ENCODE measurements around the gene ADAMTS9.

Gene ADAMTS9

GRCh38 chr3:64621726-64622395, 65.9 kb downstream of the ADAMTS9 start:
- TF ChIP-seq CTCF (IDR thresholded peaks at IDR 0.05; ENCODE audit: low read depth, low read length): no peak
- H3K27ac ChIP-seq: no peak overlapping the region
- H3K9me3 ChIP-seq (ENCODE audit: severe bottlenecking): no peaks in the 10 kb centered on the region
- DNase-seq: no peak
- H3K36me3 ChIP-seq: no peaks in the 10 kb centered on the region
- H3K27me3 ChIP-seq (ENCODE audit: insufficient read depth, low read depth, severe bottlenecking): no peaks in the 10 kb centered on the region
- no peak overlapping the region for H3K4me3 ChIP-seq (ENCODE audit: low read depth, low read length)

GRCh38 chr3:64621275-64621674, 66.5 kb downstream of the ADAMTS9 start:
- H3K36me3 ChIP-seq: no peaks in the 10 kb centered on the region
- TF ChIP-seq CTCF (IDR thresholded peaks at IDR 0.05; ENCODE audit: low read depth, low read length): no peak
- DNase-seq: no peak
- no peaks in the 10 kb centered on the region for H3K9me3 ChIP-seq (ENCODE audit: severe bottlenecking)
- H3K27ac ChIP-seq: no peak overlapping the region
- no peak overlapping the region for H3K4me3 ChIP-seq (ENCODE audit: low read depth, low read length)
- no peaks in the 10 kb centered on the region for H3K27me3 ChIP-seq (ENCODE audit: insufficient read depth, low read depth, severe bottlenecking)

GRCh38 chr3:64620020-64620419, 67.8 kb downstream of the ADAMTS9 start:
- DNase-seq: no peak
- no peak for TF ChIP-seq CTCF (IDR thresholded peaks at IDR 0.05; ENCODE audit: low read depth, low read length)
- H3K27ac ChIP-seq: no peak overlapping the region
- no peaks in the 10 kb centered on the region for H3K9me3 ChIP-seq (ENCODE audit: severe bottlenecking)
- H3K4me3 ChIP-seq (ENCODE audit: low read depth, low read length): no peak overlapping the region
- H3K36me3 ChIP-seq: no peaks in the 10 kb centered on the region
- H3K27me3 ChIP-seq (ENCODE audit: insufficient read depth, low read depth, severe bottlenecking): no peaks in the 10 kb centered on the region

- H3K27ac ChIP-seq: no peak overlapping the region
- no peak for DNase-seq
- H3K36me3 ChIP-seq: no peaks in the 10 kb centered on the region
- no peak for TF ChIP-seq CTCF (IDR thresholded peaks at IDR 0.05; ENCODE audit: low read depth, low read length)
- H3K27me3 ChIP-seq (ENCODE audit: insufficient read depth, low read depth, severe bottlenecking): no peaks in the 10 kb centered on the region
- H3K9me3 ChIP-seq (ENCODE audit: severe bottlenecking): no peaks in the 10 kb centered on the region
- H3K4me3 ChIP-seq (ENCODE audit: low read depth, low read length): no peak overlapping the region
These were observed 68.6 kb downstream of the ADAMTS9 start for GRCh38 chr3:64619216-64619615.

- Histone ChIP-seq H3K4me3 (ENCODE audit: low read depth, low read length) (no peak overlapping the region), H3K27ac (no peak overlapping the region), H3K27me3 (ENCODE audit: insufficient read depth, low read depth, severe bottlenecking) (no peaks in the 10 kb centered on the region), H3K36me3 (no peaks in the 10 kb centered on the region), H3K9me3 (ENCODE audit: severe bottlenecking) (no peaks in the 10 kb centered on the region)
- no peak for DNase-seq
- no peak for TF ChIP-seq CTCF (IDR thresholded peaks at IDR 0.05; ENCODE audit: low read depth, low read length)
These were observed 70.2 kb downstream of the ADAMTS9 start for GRCh38 chr3:64617610-64618009.

GRCh38 chr3:64616953-64617352, 70.8 kb downstream of the ADAMTS9 start:
- Histone ChIP-seq H3K4me3 (ENCODE audit: low read depth, low read length) (no peak overlapping the region), H3K9me3 (ENCODE audit: severe bottlenecking) (no peaks in the 10 kb centered on the region), H3K27ac (no peak overlapping the region), H3K36me3 (no peaks in the 10 kb centered on the region), H3K27me3 (ENCODE audit: insufficient read depth, low read depth, severe bottlenecking) (no peaks in the 10 kb centered on the region)
- no peak for DNase-seq
- no peak for TF ChIP-seq CTCF (IDR thresholded peaks at IDR 0.05; ENCODE audit: low read depth, low read length)
